Activated CD8-positive, alpha-beta memory T cell treated with anti-CD3 and anti-CD28 coated beads, Interleukin-2, amount 50 U/mL, for 48 hours (primary cell): ENCODE measurements around the gene TCN1.
"Not testable (repeated sequence)": the region's sequence is repeated elsewhere in the genome, so short reads cannot be mapped to it uniquely, and the experiment has no call there.

Source experiments
- DNase-seq: peaks from one replicate; pipeline ENCODE4 v3.0.0-alpha.2; 2020

Gene TCN1, protein sequence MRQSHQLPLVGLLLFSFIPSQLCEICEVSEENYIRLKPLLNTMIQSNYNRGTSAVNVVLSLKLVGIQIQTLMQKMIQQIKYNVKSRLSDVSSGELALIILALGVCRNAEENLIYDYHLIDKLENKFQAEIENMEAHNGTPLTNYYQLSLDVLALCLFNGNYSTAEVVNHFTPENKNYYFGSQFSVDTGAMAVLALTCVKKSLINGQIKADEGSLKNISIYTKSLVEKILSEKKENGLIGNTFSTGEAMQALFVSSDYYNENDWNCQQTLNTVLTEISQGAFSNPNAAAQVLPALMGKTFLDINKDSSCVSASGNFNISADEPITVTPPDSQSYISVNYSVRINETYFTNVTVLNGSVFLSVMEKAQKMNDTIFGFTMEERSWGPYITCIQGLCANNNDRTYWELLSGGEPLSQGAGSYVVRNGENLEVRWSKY

GRCh38 chr11:59866397-59866796 is at the start of gene TCN1:
Gene TCN1 (minus strand): TSS chr11:59866487. CDS start chr11:59866470, 17 bp downstream.
- DNase-seq = no peak

GRCh38 chr11:59903569-59903968 is 37.3 kb upstream of the TCN1 start:
- DNase-seq = not testable (repeated sequence)

DNA sequence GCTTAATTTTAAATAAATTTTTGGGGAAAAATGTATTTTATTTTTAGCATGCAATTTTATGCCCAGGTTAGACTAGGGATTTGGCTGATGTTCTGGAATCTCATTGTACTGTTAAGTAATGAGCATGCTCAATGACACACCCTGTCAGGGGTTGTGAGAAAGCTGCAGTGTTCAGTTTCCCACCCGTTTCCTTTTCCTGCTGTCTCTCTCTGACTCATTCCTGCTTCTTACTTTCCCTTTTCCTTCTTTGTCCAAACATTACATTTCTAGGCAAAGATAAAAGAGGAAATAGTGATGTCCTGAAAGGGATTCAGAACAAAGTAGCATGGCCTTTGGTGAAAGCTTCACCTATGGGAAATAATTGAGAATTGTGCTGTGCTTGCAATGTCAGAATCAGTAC is 35.0 kb upstream of the TCN1 start:
- no peak for DNase-seq

GRCh38 chr11:59900366-59901126 is 34.3 kb upstream of the TCN1 start:
- no peak for DNase-seq

- DNase-seq = no peak
Observed at GRCh38 chr11:59899532-59899931, 33.2 kb upstream of the TCN1 start.

DNA sequence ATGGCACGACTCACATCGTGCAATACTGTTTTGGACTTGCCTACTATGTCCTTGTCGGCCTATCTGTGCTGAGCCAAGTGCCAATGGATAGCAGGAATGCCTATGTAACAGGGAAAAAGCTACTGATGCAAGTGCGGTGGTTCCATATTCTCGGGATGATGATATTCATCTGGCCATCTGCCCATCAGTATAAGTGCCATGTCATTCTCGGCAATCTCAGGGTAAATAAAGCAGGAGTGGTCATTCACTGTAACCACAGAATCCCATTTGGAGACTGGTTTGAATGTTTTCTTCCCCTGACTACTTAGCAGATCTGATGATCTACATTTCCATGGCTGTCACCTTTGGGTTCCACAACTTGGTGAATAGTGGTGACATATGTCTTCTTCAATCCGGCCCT is 32.4 kb upstream of the TCN1 start:
- DNase-seq = no peak

DNA sequence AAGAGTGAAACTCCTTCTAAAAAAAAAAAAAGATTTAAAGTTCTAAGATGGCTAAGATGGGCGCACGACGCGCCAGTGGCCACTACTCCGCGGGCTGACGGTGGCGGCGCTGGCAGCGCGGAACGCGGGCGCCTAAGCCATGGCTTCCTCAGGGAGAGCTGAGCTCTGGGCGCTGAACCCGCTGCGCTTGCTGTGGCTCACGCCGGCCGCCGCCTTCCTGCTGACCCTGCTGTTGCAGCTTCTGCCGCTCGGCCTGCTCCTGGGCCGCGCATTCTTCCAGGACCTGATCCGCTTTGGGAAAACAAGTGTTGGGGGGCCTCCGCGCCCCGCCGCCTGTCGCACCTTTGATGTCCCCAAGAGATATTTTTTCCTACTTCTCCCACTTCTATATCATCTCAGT is 31.8 kb upstream of the TCN1 start:
- no peak for DNase-seq

DNA sequence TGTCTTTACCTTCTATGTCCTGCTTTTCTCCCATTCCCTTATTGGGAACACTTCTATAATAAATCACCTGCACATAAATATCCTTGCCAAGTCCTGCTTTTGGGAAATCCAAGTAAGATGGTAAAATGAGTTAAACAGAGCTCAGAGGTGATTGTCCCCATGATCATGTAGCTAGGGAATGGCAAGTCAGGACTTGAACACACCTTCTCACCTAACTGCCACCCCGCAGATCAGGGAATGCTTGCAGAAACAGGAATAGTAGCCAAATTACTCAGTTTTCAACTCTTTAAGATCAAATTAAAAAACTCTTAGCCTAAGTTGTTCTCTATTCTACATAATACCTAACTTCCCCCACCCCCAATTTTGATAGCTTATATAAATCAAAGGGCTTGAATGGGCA is 28.3 kb upstream of the TCN1 start:
- DNase-seq = no peak

GRCh38 chr11:59891781-59892181 is 25.5 kb upstream of the TCN1 start:
- no peak for DNase-seq

GRCh38 chr11:59887156-59887555 is 20.9 kb upstream of the TCN1 start:
- DNase-seq = not testable (repeated sequence)

DNA sequence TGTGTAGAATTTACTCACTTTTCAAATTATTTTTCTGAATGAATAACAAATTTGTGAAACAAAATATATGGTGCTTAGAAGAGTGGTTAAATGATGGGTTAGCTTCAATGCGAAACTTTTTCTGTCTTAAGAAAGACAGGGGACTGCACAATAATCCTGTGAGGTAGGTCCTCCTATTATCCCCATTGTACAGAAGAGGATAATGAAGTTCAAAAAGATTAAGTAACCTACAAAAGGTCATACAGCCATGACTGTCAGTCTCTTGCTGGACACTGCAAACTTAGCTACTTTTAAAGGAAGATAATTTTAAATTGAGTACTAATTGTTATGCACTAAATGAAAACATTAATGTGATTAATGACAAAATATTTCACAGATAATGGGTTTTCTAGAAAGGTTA is 17.3 kb upstream of the TCN1 start:
- no peak for DNase-seq

GRCh38 chr11:59879567-59879966 is 13.3 kb upstream of the TCN1 start:
- no peak for DNase-seq

- no peak for DNase-seq
Observed at GRCh38 chr11:59878575-59878974, 12.3 kb upstream of the TCN1 start, which contains the start of gene OOSP3. Gene OOSP3 (plus strand): TSS chr11:59878782. CDS start chr11:59878809, 27 bp downstream.

DNA sequence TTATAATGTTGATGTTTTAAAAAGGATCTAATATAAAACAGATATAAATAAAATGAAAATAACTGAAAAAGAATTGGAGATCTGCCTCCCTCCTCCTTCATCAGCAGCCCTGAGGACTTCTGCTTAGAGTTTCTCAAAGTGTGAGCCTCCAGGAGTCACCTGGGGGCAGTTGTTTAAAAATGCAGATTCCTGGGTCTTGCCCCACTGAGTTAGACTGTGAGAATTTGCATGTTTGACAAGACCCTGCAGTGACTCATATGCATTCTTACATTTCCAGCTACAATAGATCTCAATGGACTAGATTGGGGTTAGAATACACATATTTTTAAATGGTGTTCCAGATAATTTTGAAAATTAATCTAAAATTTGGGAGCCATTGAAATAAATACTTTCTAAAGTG is 11.5 kb upstream of the TCN1 start:
- DNase-seq = no peak

- DNase-seq = no peak
Observed at GRCh38 chr11:59877325-59877724, 11.0 kb upstream of the TCN1 start.

DNA sequence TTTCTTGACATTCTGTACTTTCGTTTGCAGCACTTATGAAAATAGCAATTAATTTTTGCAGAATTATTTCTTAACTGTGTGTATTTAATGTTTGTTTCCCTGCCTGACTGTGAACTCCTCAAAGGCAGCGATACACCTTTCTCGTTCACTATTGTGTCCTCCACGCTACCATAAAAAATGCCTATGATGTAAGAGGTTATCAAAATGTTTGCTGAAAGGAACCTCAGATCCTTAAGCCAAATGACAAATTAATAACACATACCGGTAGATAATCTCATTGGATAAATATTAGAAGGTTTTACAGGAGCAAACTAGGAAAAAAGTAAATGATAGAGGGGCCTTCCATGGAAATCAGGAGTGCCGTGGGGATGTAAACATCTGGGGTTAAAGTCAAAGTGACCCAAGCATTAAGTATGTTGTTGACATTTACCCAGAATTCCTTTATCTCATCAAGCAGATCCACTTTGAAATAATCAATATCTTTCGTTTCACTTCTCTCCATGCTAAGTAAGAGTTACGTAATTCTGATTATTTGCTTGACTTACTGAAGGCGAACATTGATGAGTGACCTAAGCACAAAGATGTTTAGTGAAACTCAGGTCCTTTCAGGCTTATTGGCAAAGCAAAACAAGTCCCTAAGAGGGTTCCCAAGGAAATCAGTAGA is 9.7 kb upstream of the TCN1 start:
- DNase-seq = no peak

GRCh38 chr11:59872076-59872475 is 5.8 kb upstream of the TCN1 start:
- no peak for DNase-seq

- DNase-seq = no peak
Observed at GRCh38 chr11:59867946-59868345, 1.7 kb upstream of the TCN1 start.

- no peak for DNase-seq
Observed at GRCh38 chr11:59866836-59867235, 549 bp upstream of the TCN1 start.

- DNase-seq = no peak
Observed at GRCh38 chr11:59865031-59865430, 1.3 kb downstream of the TCN1 start.

- DNase-seq = no peak
Observed at GRCh38 chr11:59862252-59862651, 4.0 kb downstream of the TCN1 start.

- DNase-seq = no peak
Observed at GRCh38 chr11:59859673-59860072, 6.6 kb downstream of the TCN1 start.
